Epithelial cell of proximal tubule (primary cell): ENCODE results near the gene CRYBA4. TPM values are rescaled to one million over a fixed set of nuclear protein-coding genes. Genes with fewer than 3 reads are reported as not detected.

Experiments used
- DNase-seq: peaks from one replicate; pipeline ENCODE4 v3.0.0-alpha.2; 2011; ENCODE audit warnings: low read depth
- H3K4me3 ChIP-seq: 2 replicates; pipeline ENCODE4 v1.5.1; 2011; ENCODE audit warnings: low read depth, mild to moderate bottlenecking, low read length
- total RNA-seq: library from RNA; depleted of rRNA; stranded (reverse); fragments of >200 nt; gene quantifications from 2 replicates; pipeline ENCODE4 v1.2.3, GENCODE V29; 2015
- TF ChIP-seq, protein P1 (sequence below): conservative IDR thresholded peaks from 2 replicates; pipeline ENCODE4 v1.5.1; 2012; ENCODE audit warnings: low read depth, mild to moderate bottlenecking, low read length

The CRYBA4 gene
- total RNA-seq, 1 donor from 2014 or later, result not detected

DNA sequence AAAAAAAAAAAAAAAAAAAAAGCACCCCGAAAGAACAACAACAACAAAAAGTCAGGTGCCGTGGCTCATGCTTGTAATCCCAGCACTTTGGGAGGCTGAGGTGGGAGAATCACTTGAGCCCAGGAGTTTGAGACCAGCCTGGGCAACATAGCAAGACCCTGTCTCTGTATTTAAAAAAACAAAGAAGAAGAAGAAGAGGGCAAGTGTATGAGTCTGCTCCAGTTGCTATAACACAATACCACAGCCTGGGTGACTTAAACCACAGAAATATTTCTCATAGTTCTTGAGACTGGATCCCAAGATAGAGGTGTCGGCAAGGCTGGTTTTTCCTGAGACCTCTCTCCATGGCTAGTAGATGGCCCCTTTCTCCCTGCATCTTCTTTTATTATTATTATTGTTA lies 12.4 kb downstream of the CRYBA4 start:
- TF ChIP-seq, protein P1, sequence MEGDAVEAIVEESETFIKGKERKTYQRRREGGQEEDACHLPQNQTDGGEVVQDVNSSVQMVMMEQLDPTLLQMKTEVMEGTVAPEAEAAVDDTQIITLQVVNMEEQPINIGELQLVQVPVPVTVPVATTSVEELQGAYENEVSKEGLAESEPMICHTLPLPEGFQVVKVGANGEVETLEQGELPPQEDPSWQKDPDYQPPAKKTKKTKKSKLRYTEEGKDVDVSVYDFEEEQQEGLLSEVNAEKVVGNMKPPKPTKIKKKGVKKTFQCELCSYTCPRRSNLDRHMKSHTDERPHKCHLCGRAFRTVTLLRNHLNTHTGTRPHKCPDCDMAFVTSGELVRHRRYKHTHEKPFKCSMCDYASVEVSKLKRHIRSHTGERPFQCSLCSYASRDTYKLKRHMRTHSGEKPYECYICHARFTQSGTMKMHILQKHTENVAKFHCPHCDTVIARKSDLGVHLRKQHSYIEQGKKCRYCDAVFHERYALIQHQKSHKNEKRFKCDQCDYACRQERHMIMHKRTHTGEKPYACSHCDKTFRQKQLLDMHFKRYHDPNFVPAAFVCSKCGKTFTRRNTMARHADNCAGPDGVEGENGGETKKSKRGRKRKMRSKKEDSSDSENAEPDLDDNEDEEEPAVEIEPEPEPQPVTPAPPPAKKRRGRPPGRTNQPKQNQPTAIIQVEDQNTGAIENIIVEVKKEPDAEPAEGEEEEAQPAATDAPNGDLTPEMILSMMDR, result no peak
- DNase-seq, result no peak
- H3K4me3 ChIP-seq, result no peak overlapping the region

GRCh38 chr22:26635117-26635516 lies 13.4 kb downstream of the CRYBA4 start:
- no peak overlapping the region for H3K4me3 ChIP-seq
- TF ChIP-seq, protein P1, result no peak
- no peak for DNase-seq

GRCh38 chr22:26636296-26636695 lies 14.5 kb downstream of the CRYBA4 start:
- TF ChIP-seq, protein P1, result no peak
- DNase-seq, result no peak

GRCh38 chr22:26642465-26643417 lies 21.0 kb downstream of the CRYBA4 start:
- TF ChIP-seq, protein P1, result no peak
- H3K4me3 ChIP-seq, result no peak overlapping the region
- no peak for DNase-seq

More at GRCh38 chr22:26636296-26636695, 14.5 kb downstream of the CRYBA4 start:
- H3K4me3 ChIP-seq, result no peak overlapping the region

- H3K4me3 ChIP-seq, result no peak overlapping the region
- no peak for DNase-seq
- TF ChIP-seq, protein P1, result no peak
Observed at GRCh38 chr22:26643418-26644100, 21.8 kb downstream of the CRYBA4 start.

DNA sequence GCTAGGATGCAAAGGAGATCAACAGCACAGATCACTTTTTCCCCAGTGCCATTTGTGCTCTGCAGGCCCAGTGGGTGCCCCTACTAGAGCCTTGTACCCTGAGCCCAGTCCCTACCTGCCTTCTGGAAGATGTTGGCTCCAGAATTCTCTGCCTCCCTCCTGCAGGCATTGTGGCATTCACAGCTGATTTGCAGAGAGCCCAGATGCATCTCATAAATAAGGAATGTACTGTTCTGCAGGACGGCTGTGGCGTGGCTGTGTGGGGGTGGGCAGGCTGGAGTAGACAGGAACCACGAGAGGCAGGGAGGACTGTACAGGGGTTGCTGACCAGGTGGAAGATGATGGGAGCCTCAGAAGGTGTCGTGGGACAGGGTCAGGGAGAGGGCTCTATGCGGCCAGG lies 24.4 kb downstream of the CRYBA4 start:
- H3K4me3 ChIP-seq, result no peak overlapping the region
- TF ChIP-seq, protein P1, result no peak
- no peak for DNase-seq
